Activated CD4-positive, alpha-beta T cell treated with anti-CD3 and anti-CD28 coated beads, Interleukin-2, amount 50 U/mL, for 4 hours (primary cell): Measurements from ENCODE around the gene HOXC4.
"Not testable (repeated sequence)": the region's sequence is repeated elsewhere in the genome, so short reads cannot be mapped to it uniquely, and the experiment has no call there.

Experiments used
- DNase-seq, 2 experiments: peaks; one replicate each; pipeline ENCODE4 v3.0.0-alpha.2; 2020

The HOXC4 gene

DNA sequence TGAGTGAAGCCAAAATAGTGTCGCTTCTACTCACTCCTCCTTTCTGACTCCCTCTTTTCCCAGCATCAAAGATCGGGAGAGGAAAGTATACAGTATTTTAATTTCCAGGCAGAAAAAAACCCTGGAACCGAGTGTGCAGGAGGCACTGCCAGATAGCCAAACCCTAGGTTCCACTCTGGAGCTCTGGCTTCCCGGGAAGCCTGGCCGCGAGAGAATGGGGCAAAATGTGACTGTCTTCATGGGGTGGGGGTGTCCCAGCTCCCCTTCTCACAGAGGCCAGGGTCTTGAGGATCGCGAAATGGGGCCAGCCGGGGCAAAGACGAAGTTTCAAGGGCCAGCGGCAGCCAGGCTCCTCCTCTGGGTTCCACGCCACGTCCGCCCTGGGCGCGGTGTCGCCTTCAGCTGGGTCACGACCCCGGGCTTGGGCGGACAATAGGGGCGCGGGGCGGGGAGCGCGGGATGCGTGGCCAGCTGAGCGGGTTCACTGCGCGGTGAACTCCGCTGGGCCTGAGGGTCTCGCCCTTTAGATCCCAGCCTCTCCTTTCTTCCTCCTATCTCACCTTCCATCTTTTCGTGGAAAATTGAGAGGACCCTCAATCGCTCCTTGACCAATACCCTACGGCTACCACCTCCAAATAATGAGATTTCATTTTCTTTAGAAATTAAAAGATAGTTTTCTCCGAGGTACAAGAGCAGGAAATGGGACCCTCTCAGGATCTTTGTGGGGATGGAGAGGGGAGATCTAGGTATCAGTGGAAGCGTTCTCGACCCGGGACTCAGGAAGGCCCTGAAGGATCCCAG is 6.7 kb downstream of the HOXC4 start:
- DNase-seq: no peak

DNA sequence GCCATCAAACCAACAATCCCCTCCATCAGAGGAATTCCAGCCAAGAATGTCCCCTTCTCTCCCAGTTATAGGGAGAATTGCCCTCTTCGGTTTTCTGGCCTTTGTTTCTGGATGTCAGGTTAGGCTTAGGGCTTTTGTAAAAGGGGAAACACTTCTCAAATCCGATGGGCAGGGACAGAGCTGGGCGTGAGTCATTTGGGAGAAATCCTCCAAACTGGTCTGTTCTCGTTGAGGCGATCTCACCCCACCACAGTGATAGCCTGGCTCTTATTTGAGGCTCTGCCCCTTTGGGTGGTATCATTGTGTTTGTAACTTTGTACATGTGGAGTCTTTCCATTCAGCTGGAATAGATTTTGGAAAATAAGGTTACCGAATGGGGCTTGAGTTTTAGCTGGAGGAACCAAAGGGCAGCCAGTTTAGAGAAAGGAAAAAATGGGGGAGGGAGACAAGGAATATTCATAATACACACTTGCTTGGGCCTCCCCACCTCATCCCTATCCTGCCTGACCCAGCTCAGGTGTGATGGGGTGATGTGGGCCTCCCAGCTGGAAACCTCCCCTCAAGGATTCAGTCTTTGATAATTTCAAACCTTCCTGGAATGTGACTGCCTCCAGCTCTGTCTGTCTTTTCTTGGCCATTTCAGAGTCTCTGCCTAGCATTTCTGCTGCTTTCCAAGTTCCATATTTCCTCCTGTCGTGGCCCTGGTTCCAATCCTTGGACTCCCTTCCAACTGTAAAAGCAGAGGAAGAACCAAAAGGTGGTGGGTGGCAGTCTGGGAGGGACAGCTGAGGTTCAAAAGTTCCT is 7.5 kb downstream of the HOXC4 start:
- no peak for DNase-seq

DNA sequence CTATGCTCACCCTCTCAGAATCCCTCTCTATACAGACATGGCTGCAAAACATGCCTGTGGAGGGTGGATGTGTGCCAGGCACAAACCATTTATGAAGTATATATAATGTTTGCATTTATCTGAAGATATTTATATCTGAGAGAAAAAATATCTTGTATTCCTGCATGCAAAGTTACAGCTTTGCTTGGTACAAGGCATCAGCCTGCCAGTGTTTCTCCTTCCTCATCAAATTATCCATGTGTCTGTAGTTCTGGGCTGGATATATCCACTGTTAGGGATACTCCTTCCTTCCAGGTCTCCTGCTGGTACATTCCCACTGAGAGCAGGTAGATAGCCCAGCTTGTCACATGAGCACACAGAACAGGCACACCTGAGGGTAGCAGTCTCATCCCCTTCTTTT is 12.0 kb downstream of the HOXC4 start:
- DNase-seq: no peak

DNA sequence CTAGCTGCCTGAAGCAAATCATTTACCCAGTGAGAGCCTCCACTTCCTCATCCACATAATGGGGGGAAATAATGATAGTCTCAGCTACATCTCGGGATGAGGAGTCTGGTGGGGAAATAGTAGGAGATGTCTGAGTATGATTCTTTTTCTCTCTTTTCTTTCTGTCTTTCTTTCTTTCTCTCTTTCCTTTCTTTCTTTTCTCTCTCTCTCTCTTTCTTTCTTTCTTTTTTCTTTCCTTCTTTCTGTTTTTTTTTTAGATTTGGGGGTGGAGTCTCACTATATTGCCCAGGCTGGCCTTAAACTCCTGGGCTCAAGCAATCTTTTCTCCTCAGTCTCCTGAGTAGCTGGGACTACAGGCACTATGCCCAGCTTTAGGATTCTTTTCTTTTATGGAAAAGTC is 12.8 kb downstream of the HOXC4 start:
- no peak for DNase-seq

DNA sequence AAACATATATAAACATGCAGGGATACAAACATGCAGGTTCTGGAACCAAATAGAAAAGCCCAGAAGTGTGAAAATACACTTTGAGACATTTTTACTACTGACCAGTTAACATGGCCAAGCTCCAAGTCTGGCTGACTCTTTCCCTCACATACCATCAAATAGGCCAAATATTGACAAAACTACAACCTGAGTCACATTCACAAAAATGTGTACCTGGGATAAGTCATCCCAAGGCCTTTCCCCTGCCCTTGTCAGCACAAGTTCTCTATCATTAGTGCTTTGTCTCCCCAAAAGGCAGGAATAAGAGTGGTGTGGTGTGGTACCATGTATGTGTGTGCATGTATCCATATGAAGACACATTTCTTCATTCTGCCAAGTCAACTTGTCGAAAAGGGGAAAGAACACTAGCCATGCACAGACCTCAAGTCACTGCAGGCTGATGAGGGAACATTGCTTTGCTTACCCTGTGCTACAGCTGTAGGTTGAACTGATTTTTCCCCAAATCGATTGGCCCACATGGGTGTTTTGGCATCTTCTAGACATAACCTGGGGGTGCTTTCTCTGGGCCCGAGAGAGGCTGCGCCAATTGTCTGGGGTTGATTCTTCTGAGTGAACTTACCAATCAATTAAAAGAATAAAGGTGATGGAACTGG is 14.9 kb downstream of the HOXC4 start:
- DNase-seq: no peak

DNA sequence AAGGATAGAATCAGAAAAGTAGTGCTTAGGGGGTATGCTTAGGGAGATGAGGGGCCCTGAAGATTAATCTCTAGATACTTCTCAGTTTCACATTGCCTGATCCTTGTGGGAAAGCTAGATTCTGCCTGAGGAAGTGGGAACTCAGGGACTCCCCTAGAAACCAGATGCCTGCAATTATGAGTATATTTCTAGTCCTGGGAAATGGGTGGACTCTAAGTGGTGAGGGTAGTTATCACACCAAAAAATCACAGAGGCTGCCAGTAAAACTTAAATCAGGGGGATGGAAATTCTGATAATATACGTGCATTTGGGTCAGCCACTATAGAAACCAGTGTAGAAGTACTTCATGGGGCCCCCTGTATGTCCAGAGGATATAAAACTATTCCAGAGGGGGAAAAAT is 18.3 kb downstream of the HOXC4 start:
- no peak for DNase-seq

DNA sequence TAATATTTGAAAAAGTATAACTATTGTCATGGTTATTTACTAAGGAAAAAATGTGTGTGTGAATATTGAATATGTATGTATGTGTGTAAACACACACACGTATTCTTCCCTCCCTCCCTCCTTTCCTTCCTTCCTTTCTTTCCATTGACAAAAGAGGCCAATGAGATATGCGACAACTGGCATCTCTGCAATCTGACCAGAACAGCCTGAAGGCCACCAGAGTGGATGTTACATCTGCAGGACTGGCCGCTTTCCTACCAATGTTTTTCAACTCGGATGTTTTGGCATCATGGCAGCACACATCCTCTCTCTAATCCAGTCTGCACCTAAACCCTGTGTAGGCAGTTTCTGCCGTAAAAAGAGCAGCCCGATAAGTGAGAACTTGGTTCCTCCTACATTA is 20.7 kb downstream of the HOXC4 start:
- no peak for DNase-seq

DNA sequence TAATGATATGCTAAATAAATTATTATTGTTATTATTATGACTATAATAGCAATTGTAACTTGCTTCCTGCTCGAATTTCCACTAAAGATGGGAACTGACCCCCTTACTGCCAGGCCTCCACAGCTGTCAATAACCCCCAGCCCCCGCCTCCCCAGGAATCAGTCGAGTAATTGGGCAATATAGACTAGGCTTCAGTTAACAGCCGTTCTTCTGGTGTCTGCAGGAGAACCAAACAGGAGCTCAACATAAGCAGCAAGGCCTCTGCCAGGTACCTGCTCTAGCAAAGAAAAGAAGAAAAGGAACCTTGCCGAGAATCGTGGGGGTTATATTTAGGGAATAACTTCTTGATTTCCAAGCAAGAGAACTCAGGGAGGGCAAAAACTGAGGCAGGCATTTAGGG is 21.8 kb downstream of the HOXC4 start:
- DNase-seq: no peak

DNA sequence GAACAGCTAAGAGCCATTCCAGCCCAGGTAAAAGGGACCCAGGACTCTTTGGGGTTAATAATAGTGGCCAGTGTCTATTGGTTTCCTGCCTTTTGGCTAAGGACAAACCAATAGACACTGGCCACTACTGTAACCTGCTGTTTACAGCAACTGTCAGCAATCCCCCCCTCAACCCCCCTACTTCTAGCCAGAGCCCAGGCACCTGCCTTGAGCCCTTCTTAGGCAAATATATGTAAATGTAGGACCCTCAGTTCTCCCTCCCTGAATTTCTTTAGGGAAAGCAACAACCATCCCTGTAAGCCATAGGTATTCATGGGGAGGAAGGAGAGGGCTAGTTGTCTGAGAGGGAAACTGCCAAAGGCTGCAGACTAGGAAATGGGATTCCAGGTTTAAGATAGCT is 22.3 kb downstream of the HOXC4 start:
- DNase-seq: no peak

DNA sequence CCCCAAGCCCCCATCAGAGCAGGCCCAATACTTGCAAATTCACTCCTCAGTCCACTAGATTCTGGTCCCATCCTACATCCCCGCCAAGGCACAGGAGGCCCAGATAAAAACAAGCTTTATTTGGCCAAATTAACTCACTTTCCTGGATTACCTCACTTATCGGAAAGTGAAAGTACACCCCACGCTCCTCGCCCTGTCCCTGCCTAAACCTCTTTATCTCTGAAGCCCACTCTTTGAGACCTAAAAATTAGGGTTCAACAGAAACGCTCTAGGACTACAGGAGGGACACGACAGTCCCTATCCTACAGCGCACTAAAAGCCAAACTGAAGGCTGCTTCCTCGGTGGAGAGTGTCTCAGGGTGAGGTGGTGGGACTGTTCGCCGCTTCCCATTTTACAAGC is 24.2 kb downstream of the HOXC4 start:
- DNase-seq: not testable (repeated sequence)

DNA sequence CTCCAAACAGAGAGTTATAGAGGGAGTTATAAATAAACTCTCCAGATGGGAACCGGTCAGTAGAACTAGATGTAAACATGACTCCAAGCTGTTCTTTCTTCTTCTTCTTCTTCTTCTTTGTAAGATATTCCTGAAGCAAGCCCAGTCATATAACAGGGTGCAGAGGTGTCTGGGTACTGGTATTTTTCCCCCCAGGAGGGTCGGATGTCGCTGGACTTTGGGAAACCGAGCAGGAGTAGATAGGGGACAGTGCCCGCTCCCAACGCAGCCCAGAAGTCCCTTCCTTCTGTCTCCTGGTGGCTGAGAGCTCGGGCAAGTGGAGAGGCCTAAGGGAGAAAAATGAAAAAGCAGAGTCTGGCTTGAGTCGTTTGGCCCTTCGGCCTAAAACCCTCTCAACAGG is 25.5 kb downstream of the HOXC4 start:
- not testable (repeated sequence) for DNase-seq

DNA sequence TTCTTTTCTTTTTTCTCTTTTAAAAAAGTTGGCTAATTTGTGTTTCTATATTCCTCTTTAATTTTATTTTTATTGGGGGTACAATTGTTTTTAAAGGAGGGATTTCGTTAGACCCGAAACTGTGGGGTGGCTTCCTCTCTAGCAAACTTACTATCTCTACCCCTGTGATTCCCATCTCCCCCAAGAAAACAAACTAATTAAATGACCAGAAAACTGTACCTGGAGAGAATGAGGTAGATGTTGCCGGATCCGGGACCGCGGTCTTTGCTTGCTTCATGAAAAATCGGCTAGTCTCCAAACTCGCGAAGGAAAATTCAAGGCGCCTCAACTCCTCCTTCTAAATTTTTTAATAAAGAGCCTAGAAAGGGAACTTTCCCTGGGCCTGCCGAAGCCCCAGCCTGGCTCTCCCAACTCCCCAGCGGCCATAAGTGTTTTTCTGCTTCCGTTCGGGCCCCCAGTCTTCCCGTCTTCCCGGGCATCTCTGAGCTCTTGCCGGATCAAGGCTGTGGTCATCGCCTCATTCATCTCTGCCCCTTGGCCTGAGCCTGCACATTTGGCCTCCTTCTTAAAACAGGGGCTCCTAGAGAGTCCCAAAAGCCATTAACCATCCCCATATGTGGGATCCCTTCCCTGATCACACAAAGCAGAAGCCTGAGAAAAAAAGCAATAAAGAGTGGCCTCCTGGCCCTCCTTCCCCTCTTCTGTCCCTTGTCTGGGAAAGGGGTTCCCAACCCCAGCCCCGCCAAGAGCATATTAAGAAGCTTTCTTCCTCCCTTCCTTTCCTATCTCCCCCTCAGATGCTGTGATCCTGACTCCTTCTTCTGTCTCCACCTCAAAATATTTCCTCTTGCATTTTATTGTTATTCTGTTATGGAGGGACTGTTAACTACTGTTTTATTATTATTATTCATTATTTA is 26.6 kb downstream of the HOXC4 start:
- not testable (repeated sequence) for DNase-seq

DNA sequence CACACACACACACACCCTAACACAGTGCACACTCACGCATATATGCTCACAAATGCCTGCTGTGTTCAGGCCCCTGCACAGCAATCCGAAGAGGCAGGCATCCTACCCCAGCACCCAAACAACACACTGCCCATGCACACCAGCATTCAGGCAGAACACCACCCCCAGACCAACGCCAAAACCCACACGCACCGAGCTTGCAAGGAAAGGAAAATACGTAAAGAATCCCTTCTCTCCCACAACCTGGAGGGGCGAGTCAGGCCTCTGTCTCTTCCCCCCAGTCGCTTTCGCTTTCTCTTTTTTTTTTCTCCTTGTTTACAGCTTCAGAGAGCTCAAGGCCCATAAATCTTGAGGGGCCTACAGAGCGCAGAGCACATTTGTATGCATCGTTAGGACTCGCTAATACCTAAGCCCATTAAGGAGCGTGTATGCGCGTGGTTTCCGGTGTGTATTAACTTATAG is 27.4 kb downstream of the HOXC4 start:
- not testable (repeated sequence) for DNase-seq

DNA sequence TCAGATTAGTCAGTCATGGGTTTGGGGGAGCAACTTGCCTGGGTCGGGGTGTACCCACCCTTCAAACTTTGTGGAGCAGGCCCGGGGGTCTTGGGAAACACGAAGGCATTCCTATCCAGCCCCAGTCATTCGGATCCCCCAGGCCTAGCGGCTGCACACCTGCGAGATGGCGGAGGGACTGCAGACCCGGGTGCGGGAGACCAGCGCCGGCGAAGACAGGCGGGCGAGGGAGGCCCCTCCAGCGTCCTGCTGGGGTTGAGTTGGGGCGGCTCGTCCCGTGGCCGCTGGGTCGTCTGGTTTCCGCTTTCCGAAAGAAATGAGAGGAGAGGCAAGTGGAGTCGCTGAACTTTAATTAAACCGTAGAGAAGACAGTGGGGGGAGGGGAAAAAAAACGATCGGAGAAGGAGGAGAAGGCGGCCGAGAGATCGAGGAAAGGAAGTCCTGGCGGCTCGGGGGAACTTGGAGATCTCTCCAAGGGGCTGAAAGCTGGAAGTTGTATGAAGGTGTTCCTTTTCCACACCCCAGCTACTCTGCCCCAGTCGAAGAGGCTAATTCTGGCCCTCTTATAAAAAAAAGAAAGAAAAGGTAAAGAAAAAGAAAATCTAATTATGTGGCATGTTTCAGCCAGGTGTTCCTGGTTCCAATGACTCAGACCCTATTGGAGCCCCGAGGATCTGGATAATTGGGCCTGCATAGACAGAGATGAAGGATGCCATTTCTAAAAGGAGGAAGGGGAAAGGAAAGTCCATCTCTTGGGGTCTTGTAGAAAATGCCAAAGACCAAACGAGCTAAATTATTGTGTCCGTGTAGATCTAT is 28.2 kb downstream of the HOXC4 start:
- not testable (repeated sequence) for DNase-seq

DNA sequence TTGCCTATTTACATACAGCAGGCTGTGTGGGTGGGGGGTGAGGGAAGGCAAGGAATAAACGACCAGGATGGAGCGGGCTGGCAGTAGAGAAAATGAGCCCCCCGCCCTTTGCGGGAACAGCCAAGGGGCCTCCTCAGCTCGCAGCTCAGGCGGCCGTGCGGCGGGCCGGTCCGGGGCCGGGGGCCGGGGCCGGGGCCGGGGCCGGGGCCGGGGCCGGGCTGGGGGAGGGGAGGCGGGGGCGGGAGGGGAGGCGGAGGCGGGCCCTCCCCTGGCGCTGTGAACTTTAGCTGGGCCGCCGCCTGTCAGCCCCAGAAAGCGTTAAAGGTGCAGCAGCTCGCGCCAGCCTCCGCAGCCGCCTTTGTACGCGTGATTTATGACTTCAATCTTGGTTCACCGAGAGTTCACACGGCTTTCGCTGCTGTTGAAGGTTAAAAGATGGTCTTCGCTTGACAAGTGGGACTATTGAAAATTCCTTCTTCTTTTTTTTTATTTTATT is 28.8 kb downstream of the HOXC4 start:
- DNase-seq: peak; percentile 36 to 43

DNA sequence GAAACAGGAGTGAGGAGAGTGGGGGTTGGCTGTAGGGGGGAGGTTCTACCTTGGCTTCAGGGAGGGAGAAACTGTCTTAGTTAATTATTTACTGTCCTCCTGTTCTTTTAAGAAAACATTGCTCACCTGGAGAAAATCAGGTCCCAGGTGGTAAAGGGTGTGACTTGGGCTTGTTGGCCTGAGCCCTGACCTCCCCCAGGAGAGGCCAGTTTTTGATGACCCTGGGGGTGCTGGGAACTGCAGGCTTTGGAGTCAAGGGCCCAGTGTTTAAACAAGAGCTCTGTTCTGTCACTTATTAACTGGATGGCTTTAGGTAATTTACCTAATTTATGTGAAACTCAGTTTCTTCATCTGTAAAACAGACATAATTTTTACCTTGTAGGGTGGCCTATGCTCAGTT is 34.4 kb downstream of the HOXC4 start:
- not testable (repeated sequence) for DNase-seq

DNA sequence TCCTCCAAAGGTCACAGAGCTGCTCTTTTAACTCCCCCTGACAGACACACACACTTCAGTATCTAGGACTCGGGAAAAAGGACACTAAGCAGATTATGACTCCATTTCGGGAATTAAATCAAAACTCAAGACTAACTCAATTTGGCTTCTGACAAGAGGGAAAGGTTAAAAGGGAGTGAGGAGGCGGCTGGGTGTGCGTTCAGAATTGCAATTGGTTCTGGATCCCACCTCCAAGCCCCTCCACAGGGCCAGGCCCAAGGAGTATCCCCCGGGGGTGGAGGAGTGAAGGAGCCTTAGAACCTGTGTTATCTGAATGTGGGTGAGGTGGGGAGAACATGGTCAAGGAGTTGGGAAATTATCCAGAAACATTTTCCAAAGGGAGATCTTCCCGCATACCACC is 35.8 kb downstream of the HOXC4 start:
- DNase-seq: not testable (repeated sequence)

DNA sequence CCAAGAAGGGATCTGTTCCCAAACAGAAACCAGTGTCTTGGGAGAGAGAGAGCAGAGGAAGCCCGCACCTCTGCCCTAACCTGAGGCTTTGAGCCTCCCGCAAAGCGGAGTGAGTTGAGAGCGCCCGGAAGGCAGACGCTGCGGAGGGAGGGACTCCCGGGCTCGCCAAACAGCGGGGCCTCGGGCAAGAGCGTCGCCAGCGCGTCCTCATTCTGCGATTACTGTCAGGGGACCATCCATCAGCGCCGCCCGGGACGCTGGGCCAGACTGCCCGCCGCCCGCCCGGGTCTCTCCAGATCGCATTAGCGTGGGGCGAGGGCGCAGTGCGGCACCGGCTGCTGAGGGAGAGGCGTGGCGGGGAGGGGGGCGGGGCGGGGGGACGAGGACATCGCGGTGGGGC is 36.7 kb downstream of the HOXC4 start:
- not testable (repeated sequence) for DNase-seq

DNA sequence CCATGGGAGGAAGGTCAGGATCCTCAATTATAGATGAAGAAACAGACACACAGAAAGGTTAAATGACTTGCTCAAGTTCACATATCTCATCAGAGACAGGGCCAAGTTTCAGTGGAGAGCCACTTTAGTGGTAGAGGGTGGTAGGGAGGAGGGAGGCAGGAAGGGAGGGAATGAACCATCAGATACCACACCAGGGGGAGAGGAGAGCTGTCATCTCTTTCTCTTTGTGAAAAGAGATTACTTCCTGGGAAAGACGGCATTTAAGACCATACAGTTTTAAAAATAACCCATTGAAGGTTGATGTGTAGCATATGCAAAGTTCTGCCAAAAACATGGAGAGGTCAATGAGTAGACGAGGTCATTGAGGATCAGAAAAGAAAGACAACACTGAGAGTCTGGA is 39.3 kb downstream of the HOXC4 start:
- DNase-seq: not testable (repeated sequence)

DNA sequence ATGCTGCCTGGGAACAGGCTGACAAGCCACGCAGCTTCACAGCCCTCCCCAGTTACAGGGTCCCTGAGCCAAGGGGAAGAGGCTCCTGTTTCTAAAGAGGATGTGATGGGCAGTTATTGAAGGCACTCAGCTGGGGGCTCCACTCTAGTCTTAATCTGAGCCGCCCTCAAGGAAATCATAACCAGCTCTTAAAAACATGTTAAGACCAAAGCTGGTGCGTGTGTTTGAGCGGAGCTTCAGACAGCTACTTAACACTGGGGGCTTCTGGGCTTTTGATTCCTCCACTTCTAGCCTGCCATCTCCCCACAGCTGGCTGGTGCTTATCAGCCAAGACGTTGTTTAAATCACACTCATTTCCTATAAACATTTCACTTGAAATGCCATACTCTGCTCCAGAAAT is 42.3 kb downstream of the HOXC4 start:
- not testable (repeated sequence) for DNase-seq

DNA sequence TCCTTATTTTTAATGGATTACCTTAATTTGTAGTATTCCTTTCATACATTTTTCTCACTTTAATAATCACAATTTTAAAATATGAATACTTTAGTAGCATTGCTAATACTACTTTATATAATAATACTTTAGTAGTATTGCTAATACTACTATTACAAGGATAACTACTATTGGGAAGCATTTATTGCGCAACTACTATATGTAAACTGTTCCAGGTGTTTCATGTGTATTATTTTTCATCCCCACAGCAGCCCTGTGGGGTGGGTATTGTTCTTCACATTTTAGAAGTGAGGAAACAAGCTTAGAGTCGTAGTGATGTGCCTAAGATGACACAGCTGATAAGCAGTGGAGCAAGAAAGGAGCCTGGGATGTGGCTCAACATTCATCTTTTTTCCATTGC is 45.0 kb downstream of the HOXC4 start:
- not testable (repeated sequence) for DNase-seq
